ENCODE results near the gene CCDC61.

CCDC61 gene

DNA sequence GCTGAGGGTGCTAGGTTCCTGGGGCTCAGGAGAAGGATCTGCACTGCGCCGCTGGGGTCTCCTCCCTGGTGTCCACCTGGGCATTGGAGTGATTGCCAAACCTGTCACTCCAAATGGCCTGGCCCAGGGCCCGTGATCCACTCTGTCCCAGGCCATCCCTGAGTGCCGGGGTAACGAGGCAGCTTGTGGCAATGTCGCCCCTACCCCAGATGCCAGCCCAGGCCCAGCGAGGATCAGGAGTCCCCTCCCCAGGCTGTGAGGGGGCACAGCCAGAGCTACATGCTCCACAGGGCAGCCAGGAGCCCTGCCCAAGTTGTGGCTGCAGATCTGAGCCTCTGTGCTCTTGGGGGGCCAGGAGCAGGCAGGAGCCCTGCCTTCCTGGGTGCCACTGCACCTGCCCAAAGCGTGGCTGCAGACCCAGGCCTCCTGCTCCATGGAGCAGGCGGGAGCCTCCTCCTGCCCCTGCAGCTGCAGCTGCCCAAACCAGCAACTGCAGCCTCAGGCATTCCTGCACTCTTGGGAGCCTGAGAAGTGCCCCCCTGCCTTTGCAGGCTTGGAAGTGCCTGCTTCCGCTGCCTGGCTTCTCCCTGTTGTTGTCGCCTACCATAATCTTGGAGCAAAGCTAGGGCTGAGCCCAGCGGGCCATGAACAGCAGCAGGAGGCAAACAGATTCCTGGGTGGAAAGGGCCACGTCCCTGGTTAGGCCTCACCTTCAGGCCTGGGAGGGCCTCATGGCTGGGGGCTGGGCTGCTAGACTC is 40.9 kb downstream of the CCDC61 start:
- no peak for ATAC-seq

GRCh38 chr19:46036744-46037128 is 41.5 kb downstream of the CCDC61 start:
- ATAC-seq, result no peak
- Mint-ChIP-seq H3K4me1 (no peaks in the 10 kb centered on the region), H3K27ac (no peak overlapping the region), H3K9me3 (no peaks in the 10 kb centered on the region), H3K4me3 (no peak overlapping the region), H3K27me3 (peaks cover 56% of the 10 kb centered on the region), H3K36me3 (no peaks in the 10 kb centered on the region)

More for the DNA sequence above, 40.9 kb downstream of the CCDC61 start:
- Mint-ChIP-seq H3K4me1 (no peaks in the 10 kb centered on the region), H3K27ac (no peak overlapping the region), H3K27me3 (peaks cover 50% of the 10 kb centered on the region), H3K4me3 (no peak overlapping the region), H3K9me3 (no peaks in the 10 kb centered on the region), H3K36me3 (no peaks in the 10 kb centered on the region)

DNA sequence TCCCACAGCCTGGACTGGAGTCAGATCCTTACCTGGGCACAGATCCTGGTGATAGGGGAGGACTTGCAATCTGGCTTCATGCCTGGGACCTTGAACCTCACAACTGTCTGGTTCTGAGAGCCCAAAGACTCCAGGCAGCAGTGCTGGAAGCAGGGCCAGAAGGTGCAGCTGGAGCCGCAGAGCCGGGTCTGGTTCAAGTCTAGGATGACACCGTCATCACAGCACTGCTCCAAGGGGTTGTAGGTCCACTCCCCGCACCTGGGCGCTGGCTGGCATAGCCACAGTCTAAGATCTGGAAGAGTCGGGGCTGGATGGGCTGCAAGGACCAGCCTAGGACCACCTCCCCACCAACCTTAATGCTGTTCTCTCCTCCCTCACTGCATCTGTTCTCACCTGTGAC is 44.9 kb downstream of the CCDC61 start:
- Mint-ChIP-seq H3K4me1 (no peaks in the 10 kb centered on the region), H3K9me3 (no peaks in the 10 kb centered on the region), H3K4me3 (no peak overlapping the region), H3K27ac (no peak overlapping the region), H3K27me3 (peaks cover 69% of the 10 kb centered on the region), H3K36me3 (no peaks in the 10 kb centered on the region)
- no peak for ATAC-seq

DNA sequence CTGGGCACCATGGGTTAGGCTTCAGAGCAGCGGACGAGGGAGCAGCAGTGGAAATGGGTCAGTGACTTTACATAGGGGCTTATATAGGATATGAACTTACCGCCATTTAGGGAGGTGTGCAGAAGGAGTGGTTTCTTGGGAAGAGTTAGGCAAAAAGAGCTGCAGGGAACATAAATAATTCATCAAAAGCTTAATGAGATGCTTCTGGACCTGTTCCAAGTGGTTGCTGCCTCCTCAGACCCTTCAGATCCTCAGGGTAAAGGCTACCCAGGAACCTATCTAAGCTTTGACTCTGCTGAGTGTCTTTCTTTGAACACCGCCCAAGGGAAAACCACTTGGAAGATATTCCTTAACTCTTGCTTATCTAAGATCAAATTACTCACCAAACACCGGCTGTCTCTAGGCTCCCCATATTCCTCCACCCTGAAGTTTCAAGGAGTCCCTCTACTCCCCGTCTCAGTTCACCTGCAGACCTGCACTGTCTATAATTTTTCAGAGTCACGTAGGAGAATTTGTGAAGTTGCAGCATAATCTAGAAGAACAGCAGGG is 45.8 kb downstream of the CCDC61 start, which contains the start of gene IGFL4:
Gene IGFL4, minus strand, starts transcription at position 51 of the 549 bp plus-strand sequence. Its CDS starts 40 bp downstream, at position 11.
- peaks cover 78% of the 10 kb centered on the region for H3K27me3 Mint-ChIP-seq

DNA sequence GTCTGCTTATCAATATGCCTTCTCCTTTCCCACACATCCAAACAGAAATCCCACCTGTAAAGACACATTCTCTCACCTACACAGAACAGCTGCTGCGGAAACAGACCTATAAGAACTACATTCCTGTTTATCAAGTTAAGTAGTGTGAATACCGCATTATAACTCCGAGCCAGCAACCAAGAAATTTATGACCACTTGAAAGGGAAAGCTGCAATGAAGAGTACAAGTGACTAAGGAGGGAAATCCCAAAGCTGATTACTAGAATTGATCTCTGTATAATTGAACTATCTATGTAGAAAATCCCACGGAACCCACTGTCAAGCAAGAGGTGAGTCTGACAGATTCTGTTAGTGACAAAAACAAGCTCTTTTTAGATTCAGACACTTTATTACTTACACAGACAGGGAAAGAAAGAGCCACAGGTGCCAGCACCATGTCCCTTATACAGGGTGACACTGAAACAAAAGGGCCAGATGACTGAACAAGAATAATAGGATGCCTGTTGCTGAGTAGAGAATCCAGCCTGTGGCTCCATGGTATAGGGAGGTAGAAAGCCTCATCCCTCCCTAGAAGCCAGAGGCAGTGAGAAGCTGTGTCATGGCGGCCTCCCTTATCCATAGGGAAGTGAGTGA is 47.1 kb downstream of the CCDC61 start:
- H3K36me3 Mint-ChIP-seq, result no peaks in the 10 kb centered on the region
- H3K4me3 Mint-ChIP-seq, result no peak overlapping the region
- no peak overlapping the region for H3K27ac Mint-ChIP-seq
- ATAC-seq, result no peak
- H3K9me3 Mint-ChIP-seq, result peaks cover 3% of the 10 kb centered on the region
- H3K4me1 Mint-ChIP-seq, result no peaks in the 10 kb centered on the region
- peaks cover 80% of the 10 kb centered on the region for H3K27me3 Mint-ChIP-seq

More for the DNA sequence above, 45.8 kb downstream of the CCDC61 start, which contains the start of gene IGFL4:
- Mint-ChIP-seq H3K4me1 (no peaks in the 10 kb centered on the region), H3K36me3 (no peaks in the 10 kb centered on the region), H3K9me3 (no peaks in the 10 kb centered on the region), H3K27ac (no peak within 1 kb of the TSS), H3K4me3 (no peak within 1 kb of the TSS)
- ATAC-seq, result no peak

DNA sequence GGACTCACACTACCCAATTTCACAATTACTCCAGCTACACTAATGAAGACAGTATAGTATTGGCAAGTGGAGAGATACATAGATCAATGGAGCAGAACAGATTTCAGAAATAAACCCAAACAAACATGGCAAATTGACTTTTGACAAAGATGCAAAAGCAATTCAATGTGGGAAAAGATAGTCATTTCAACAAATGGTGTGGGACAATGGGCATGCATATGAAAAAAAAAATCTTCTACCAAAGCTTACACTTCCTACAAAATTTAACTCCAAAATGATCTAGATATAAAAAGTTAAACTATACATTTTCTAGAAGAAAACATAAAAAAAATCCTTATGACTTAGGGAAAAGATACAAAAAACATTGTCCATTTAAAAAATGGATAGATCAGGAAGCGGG is 48.3 kb downstream of the CCDC61 start:
- Mint-ChIP-seq H3K9me3 (peaks cover 8% of the 10 kb centered on the region), H3K27me3 (peaks cover 90% of the 10 kb centered on the region), H3K36me3 (no peaks in the 10 kb centered on the region)

GRCh38 chr19:46049597-46049996 is 54.3 kb downstream of the CCDC61 start:
- no peaks in the 10 kb centered on the region for H3K4me1 Mint-ChIP-seq
- no peak overlapping the region for H3K4me3 Mint-ChIP-seq
- ATAC-seq, result no peak
- H3K27ac Mint-ChIP-seq, result no peak overlapping the region
- H3K9me3 Mint-ChIP-seq, result peaks cover 11% of the 10 kb centered on the region
- no peaks in the 10 kb centered on the region for H3K36me3 Mint-ChIP-seq
- H3K27me3 Mint-ChIP-seq, result peaks cover 94% of the 10 kb centered on the region

More for the DNA sequence above, 48.3 kb downstream of the CCDC61 start:
- no peak for ATAC-seq
- no peak overlapping the region for H3K4me3 Mint-ChIP-seq
- no peak overlapping the region for H3K27ac Mint-ChIP-seq
- H3K4me1 Mint-ChIP-seq, result no peaks in the 10 kb centered on the region

GRCh38 chr19:46052896-46053295 is 57.6 kb downstream of the CCDC61 start:
- no peaks in the 10 kb centered on the region for H3K4me1 Mint-ChIP-seq
- peaks cover 5% of the 10 kb centered on the region for H3K9me3 Mint-ChIP-seq
- H3K27me3 Mint-ChIP-seq, result peaks cover 82% of the 10 kb centered on the region
- no peaks in the 10 kb centered on the region for H3K36me3 Mint-ChIP-seq
- no peak for ATAC-seq
- no peak overlapping the region for H3K4me3 Mint-ChIP-seq
- H3K27ac Mint-ChIP-seq, result no peak overlapping the region

DNA sequence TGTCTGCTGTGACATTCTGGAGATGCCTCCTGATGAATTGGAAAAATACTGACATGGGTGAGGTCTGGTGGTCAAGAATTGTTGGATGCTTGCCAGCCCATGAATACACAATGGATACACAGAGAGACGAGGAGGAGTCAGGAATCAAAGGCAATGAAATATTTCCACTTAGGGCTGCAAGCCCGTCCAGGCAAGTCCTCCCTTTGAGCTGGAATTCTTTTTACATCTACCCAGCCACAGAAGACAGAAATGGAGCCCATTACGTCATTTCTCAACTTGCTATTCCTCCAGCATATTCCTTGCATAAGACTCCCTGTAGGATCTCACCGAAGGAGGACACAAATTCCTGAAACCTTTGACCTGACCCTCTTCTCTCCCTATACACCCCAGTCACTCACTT is 61.3 kb downstream of the CCDC61 start:
- H3K4me3 Mint-ChIP-seq, result no peak overlapping the region
- peaks cover 46% of the 10 kb centered on the region for H3K27me3 Mint-ChIP-seq
- peaks cover 6% of the 10 kb centered on the region for H3K9me3 Mint-ChIP-seq
- no peak overlapping the region for H3K27ac Mint-ChIP-seq
- no peak for ATAC-seq
- H3K36me3 Mint-ChIP-seq, result no peaks in the 10 kb centered on the region
- no peaks in the 10 kb centered on the region for H3K4me1 Mint-ChIP-seq

GRCh38 chr19:46058778-46059177 is 63.5 kb downstream of the CCDC61 start:
- no peaks in the 10 kb centered on the region for H3K4me1 Mint-ChIP-seq
- no peak overlapping the region for H3K4me3 Mint-ChIP-seq
- H3K36me3 Mint-ChIP-seq, result no peaks in the 10 kb centered on the region
- peaks cover 29% of the 10 kb centered on the region for H3K27me3 Mint-ChIP-seq
- peaks cover 12% of the 10 kb centered on the region for H3K9me3 Mint-ChIP-seq
- no peak overlapping the region for H3K27ac Mint-ChIP-seq
- ATAC-seq, result no peak

DNA sequence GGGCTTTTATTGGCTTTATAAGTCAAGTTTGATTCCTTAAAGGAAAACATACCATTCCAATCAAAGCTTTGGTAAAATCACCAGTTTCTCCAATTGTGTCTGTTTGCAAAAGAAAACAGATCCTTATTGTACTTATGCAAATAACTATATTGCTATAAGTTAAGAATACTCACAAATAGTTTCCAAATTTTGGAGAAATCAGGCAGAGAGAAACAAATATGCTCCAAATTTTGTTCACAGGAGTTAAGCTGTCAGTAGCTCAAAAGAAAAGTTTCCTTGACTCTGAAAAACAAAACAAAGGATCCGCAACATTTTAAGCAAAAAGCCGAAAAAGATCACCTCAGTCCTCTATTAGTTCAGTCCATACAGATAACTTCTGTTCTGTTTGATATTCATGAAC is 64.7 kb downstream of the CCDC61 start:
- Mint-ChIP-seq H3K27ac (no peak overlapping the region), H3K4me1 (no peaks in the 10 kb centered on the region), H3K27me3 (peaks cover 28% of the 10 kb centered on the region), H3K4me3 (no peak overlapping the region), H3K36me3 (no peaks in the 10 kb centered on the region), H3K9me3 (peaks cover 12% of the 10 kb centered on the region)
- ATAC-seq, result no peak

DNA sequence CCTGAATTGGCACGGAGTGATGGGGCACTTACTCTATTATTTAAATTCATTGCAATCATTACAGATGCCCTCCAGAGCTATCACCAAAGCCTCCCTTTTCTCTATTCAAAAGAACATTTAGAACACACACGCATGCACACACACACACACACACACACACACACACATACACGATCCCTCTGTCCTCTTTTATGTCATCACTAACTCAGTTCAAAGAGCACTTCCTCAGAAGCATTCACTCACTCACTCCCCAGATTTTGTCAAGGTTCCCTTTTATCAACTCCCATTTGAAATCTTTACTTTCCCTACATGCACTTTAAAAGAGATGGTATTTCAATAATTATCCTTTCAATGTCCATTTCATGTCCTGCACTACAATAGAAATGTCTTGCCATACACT is 67.9 kb downstream of the CCDC61 start:
- Mint-ChIP-seq H3K4me3 (no peak overlapping the region), H3K27ac (no peak overlapping the region), H3K36me3 (no peaks in the 10 kb centered on the region), H3K4me1 (no peaks in the 10 kb centered on the region), H3K9me3 (peaks cover 12% of the 10 kb centered on the region), H3K27me3 (peaks cover 36% of the 10 kb centered on the region)
- no peak for ATAC-seq

- no peak for ATAC-seq
- no peak overlapping the region for H3K27ac Mint-ChIP-seq
- no peak overlapping the region for H3K4me3 Mint-ChIP-seq
- H3K9me3 Mint-ChIP-seq, result peaks cover 12% of the 10 kb centered on the region
- peaks cover 50% of the 10 kb centered on the region for H3K27me3 Mint-ChIP-seq
- H3K4me1 Mint-ChIP-seq, result no peaks in the 10 kb centered on the region
- H3K36me3 Mint-ChIP-seq, result no peaks in the 10 kb centered on the region
Measured at GRCh38 chr19:46065486-46066071, 70.3 kb downstream of the CCDC61 start.

DNA sequence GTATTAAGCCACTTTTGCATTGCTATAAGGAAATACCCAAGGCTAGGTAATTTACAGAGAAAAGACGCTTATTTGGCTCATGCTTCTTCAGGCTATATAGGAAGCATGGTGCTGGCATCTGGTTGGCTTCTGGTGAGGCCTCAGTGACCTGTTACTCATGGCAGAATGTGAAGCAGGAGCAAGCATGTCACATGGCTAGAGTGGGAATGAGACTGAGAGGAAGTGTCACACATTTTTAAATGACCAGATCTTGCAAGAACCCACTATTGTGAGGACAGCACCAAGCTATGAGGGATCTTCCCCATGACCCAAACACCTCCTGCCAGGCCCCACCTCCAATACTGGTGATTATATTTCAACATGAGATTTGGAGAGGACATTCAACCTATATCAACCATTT is 71.2 kb downstream of the CCDC61 start:
- H3K9me3 Mint-ChIP-seq, result peaks cover 6% of the 10 kb centered on the region
- no peak overlapping the region for H3K27ac Mint-ChIP-seq
- no peaks in the 10 kb centered on the region for H3K36me3 Mint-ChIP-seq
- ATAC-seq, result no peak
- H3K4me3 Mint-ChIP-seq, result no peak overlapping the region
- no peaks in the 10 kb centered on the region for H3K4me1 Mint-ChIP-seq
- H3K27me3 Mint-ChIP-seq, result peaks cover 59% of the 10 kb centered on the region

- H3K27me3 Mint-ChIP-seq, result peaks cover 65% of the 10 kb centered on the region
- no peaks in the 10 kb centered on the region for H3K4me1 Mint-ChIP-seq
- H3K4me3 Mint-ChIP-seq, result no peak overlapping the region
- no peak for ATAC-seq
- H3K9me3 Mint-ChIP-seq, result peaks cover 3% of the 10 kb centered on the region
- H3K36me3 Mint-ChIP-seq, result no peaks in the 10 kb centered on the region
- H3K27ac Mint-ChIP-seq, result no peak overlapping the region
Measured at GRCh38 chr19:46067691-46068090, 72.4 kb downstream of the CCDC61 start.

Data from stimulated activated memory B cell treated with anti-CD40 and anti-IgM and Interleukin-4, amounts not matched to agents 10 μg/mL and 1 μg/mL and 100 μg/mL, for 72 hours (primary cell).